HUES64 (cell line): ENCODE results near the gene RAB11FIP4.

Experiments
- H3K27ac ChIP-seq: 2 replicates; pipeline ENCODE4 v1.7.0; 2013; ENCODE audit warnings: low read depth, low read length, inconsistent platforms
- H3K27me3 ChIP-seq: 2 replicates; pipeline ENCODE4 v1.6.1; 2013; ENCODE audit warnings: mild to moderate bottlenecking, low read length; ENCODE audit not compliant: insufficient read depth
- H3K36me3 ChIP-seq: 2 replicates; pipeline ENCODE4 v1.6.1; 2013; ENCODE audit warnings: mild to moderate bottlenecking, low read length; ENCODE audit not compliant: insufficient read depth
- H3K4me1 ChIP-seq: 2 replicates; pipeline ENCODE4 v1.6.1; 2013; ENCODE audit warnings: mild to moderate bottlenecking, low read length, moderate library complexity; ENCODE audit not compliant: insufficient read depth
- H3K4me3 ChIP-seq: 2 replicates; pipeline ENCODE4 v1.5.1; 2013; ENCODE audit warnings: mild to moderate bottlenecking, low read length, moderate library complexity
- H3K9ac ChIP-seq: 2 replicates; pipeline ENCODE4 v1.6.1; 2013; ENCODE audit warnings: mild to moderate bottlenecking, low read depth, low read length
- H3K9me3 ChIP-seq: 2 replicates; pipeline ENCODE4 v1.6.1; 2013; ENCODE audit warnings: low read depth, low read length; ENCODE audit not compliant: insufficient read depth
- WGBS: fragments of 150-250, 120-280 bp; methylation state at CpG from one replicate; pipeline ENCODE4 v1.1.7; 2013; ENCODE audit warnings: missing lambda C conversion rate; 5-methylcytosine and 5-hydroxymethylcytosine counted together

RAB11FIP4 gene

DNA sequence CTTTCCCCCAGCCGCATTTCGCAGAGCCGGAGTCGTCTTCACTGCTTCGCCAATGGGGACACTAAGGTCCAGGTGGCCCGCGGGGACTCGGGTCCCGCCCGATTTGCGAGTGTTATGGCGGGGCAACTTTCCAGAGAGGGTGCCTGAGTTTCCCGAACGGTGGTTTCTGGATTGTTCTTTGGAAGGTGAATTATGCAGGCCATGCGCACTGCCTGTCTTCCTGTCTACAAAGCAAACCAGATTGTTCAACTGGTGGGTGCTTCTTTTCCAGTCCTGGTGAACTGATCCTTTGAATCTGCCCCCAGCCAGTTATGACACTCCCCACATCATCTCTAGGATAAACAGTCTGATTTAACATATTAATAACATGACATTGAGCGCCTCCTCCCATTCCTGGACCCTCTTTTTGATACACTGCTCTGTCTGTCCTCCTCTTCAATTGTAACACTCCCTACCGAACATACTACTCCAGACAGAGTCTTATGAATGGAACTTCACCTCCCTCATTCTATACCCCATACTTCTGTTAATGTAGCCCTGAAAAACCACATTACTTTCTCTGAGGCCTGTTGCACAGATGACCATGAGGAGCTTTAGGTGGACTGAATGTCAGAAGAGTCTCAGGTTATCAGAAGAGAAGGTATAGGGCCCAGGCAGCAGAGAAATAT, 159.0 kb downstream of the RAB11FIP4 start:
- Histone ChIP-seq H3K4me3 (peak overlapping the region; percentile 91), H3K9ac (peak overlapping the region; percentile 54), H3K4me1 (no peaks in the 10 kb centered on the region), H3K36me3 (no peaks in the 10 kb centered on the region), H3K9me3 (no peaks in the 10 kb centered on the region), H3K27me3 (peaks cover 43% of the 10 kb centered on the region), H3K27ac (no peak overlapping the region)
- WGBS = 20% methylated on average over 17 of the region's 17 CpGs

DNA sequence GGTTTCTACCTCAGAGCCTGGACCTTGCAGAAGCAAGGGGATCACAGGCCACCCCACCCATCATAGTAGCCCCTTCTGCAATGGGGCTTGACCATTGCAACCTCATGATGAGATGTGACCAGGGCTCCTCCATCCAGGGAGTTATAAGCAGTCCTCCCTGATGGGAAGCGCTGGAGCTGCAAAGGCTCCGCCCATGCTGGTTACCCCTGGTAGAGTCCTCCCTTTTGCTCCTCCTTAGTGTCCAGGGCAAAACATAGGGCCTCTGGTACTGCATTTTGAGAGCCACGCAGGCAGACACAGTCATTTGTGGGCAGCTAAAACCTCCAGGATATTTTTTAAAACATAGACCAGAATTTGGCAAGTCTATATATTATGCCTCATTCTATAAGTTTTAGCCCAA, 161.1 kb downstream of the RAB11FIP4 start:
- 87% methylated on average over 3 of the region's 3 CpGs for WGBS
- no peaks in the 10 kb centered on the region for H3K36me3 ChIP-seq
- no peak overlapping the region for H3K4me3 ChIP-seq
- H3K27ac ChIP-seq = no peak overlapping the region
- no peak overlapping the region for H3K9ac ChIP-seq
- peaks cover 63% of the 10 kb centered on the region for H3K27me3 ChIP-seq
- peaks cover 7% of the 10 kb centered on the region; the same call in 1 of the 2 replicates for H3K4me1 ChIP-seq
- H3K9me3 ChIP-seq = no peaks in the 10 kb centered on the region

DNA sequence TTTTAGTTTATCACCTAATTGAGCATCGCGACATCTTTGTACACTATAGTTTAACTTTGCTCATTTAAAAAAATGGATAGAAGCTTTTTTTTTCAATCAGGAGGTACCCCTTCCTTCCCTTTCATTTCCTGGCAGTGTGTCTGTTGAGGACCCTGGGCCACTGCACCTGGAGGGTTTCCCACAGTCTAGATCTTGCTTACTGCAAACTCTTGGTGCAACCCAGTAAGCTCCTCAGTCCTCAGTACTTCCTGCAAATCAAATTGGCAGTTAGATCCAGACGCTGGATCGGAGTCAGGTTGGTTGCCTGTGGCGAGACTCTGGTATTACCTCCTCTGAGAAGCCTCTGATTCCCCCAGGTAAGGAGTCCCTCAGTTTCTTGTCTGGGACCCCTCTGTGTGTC, 162.0 kb downstream of the RAB11FIP4 start:
- H3K36me3 ChIP-seq = no peaks in the 10 kb centered on the region
- peaks cover 10% of the 10 kb centered on the region; the same call in 1 of the 2 replicates for H3K4me1 ChIP-seq
- H3K9ac ChIP-seq = no peak overlapping the region
- peaks cover 72% of the 10 kb centered on the region for H3K27me3 ChIP-seq
- no peak overlapping the region for H3K27ac ChIP-seq
- H3K4me3 ChIP-seq = no peak overlapping the region
- 87% methylated on average over 5 of the region's 5 CpGs for WGBS
- no peaks in the 10 kb centered on the region for H3K9me3 ChIP-seq

GRCh38 chr17:31554930-31555329, 163.5 kb downstream of the RAB11FIP4 start:
- no peak overlapping the region for H3K9ac ChIP-seq
- H3K27ac ChIP-seq = no peak overlapping the region
- no peaks in the 10 kb centered on the region for H3K36me3 ChIP-seq
- peaks cover 82% of the 10 kb centered on the region for H3K27me3 ChIP-seq
- no peaks in the 10 kb centered on the region for H3K9me3 ChIP-seq
- H3K4me1 ChIP-seq = peaks cover 10% of the 10 kb centered on the region; the same call in 1 of the 2 replicates
- 73% methylated on average over 1 of the region's 1 CpG for WGBS
- no peak overlapping the region for H3K4me3 ChIP-seq

DNA sequence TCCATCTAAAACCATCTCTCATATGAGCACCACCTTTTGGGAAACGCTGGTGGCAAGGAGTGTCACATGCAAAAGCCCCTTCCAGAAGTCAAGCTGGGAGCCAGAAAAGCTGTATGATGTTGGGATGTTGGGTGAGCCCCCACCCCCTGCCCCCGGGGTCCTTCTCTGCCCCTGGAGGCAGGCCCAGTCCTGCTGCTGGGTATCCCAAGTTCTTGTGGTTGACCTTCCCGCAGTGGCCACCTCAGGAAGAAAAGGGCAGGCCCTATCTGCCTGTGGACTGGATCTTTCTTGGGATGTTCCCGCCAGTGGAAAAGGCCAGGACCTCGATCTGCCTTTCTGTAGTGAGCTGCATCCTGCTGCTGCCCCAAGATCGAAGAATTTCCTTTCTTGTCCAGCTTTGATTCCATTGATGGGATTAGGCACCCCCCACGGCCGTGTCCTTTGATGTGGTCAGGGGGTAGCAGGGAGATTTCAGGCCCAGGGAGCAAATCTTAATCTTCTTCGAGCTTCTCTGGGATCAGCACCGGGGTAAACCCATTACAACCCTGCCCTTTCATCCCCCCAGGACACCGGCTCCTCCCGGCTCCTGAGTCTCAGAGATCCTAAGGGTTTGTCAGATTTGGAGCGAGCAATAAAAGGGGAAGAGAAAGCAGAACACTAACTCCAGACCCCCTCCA, 165.6 kb downstream of the RAB11FIP4 start:
- H3K9ac ChIP-seq = no peak overlapping the region
- H3K4me3 ChIP-seq = no peak overlapping the region
- WGBS = 18% methylated on average over 12 of the region's 13 CpGs
- H3K4me1 ChIP-seq = peaks cover 28% of the 10 kb centered on the region
- H3K9me3 ChIP-seq = no peaks in the 10 kb centered on the region
- H3K27me3 ChIP-seq = peaks cover 90% of the 10 kb centered on the region
- H3K36me3 ChIP-seq = no peaks in the 10 kb centered on the region
- no peak overlapping the region for H3K27ac ChIP-seq

GRCh38 chr17:31558748-31559583, 167.5 kb downstream of the RAB11FIP4 start:
- Histone ChIP-seq H3K9ac (peak overlapping the region; percentile 67), H3K27me3 (peaks cover 74% of the 10 kb centered on the region), H3K36me3 (no peaks in the 10 kb centered on the region), H3K9me3 (no peaks in the 10 kb centered on the region), H3K4me3 (peak overlapping the region; percentile 68), H3K4me1 (peaks cover 34% of the 10 kb centered on the region), H3K27ac (no peak overlapping the region)
- 1% methylated on average over 111 of the region's 111 CpGs for WGBS

DNA sequence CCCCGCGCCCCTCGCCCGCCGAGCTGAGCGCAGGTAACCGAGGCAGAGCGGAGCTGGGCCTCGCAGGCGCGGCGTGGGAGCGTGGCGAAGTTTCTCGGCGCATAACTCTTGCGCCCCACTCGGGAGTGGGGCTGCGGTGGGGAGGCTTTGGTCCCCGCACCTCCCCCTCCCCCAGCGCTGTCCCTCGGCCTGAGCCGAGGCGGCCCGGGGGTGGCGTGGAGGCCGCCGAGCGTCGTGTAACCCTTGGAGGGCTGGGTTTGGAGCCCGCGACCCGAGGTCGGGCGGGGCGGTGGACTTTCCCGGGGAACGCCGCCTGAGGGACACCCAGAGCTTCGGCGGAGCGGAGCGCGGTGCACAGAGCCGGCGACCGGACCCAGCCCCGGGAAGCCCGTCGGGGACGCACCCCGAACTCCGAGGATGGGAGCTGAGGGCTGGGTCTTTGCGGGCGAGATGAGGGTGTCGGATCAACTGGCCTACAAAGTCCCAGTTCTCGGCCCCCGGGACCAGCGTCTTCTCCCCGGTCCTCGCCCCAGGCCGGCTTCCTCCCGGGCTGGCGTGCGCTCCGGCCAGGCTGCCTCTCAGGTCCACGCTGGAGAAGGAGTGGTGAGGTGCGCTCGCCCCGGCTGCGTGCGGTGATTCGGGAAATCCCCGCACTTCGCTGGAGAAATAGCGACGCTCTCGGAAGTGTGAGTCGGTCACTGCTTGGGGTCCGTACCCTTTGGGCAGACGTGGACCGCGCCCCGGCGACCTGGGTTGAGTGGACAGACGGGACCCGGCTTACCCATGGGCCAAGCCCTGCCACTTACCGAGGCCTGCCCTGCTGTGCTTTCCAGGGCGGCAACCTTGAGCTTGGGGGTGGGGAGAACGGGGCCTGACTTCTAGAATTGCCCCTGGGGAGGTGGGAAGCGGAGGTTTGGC, 168.4 kb downstream of the RAB11FIP4 start:
- H3K9me3 ChIP-seq = no peaks in the 10 kb centered on the region
- H3K4me3 ChIP-seq = peak overlapping the region; percentile 68
- H3K4me1 ChIP-seq = peaks cover 41% of the 10 kb centered on the region
- H3K27me3 ChIP-seq = peaks cover 65% of the 10 kb centered on the region
- WGBS = 2% methylated on average over 89 of the region's 91 CpGs
- H3K36me3 ChIP-seq = no peaks in the 10 kb centered on the region
- H3K27ac ChIP-seq = no peak overlapping the region
- H3K9ac ChIP-seq = peak overlapping the region; percentile 67

DNA sequence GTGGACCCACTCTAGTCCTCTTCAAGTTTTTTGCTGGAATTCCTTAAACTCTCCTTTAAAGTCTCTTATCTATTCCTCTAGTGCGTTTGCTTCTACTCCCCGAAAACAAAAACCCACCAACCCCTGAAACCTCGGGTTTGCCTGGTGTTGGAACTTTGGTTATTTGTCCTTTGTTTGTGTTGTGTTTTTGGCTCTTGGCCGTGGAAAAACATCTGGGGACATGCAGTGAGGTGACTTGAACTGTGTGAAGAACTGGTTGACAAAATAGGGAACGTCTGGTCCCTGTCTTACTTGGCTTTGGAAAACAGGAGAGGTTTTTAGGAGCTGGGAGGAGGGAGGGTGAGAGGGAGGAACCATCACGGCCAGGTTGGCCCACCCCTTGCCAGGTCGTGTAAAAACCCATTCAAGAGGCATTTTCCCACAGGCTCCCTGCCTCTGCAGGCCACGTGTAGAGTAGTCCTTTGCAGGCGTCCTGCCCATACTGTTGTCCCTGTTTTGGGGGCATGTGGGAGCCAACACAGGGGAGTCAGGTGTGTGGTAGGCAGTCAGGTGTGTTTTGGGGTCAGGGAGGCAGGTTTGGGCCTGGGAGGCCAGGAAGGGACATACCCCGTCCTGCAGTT, 169.3 kb downstream of the RAB11FIP4 start:
- no peak overlapping the region for H3K27ac ChIP-seq
- peak overlapping the region; percentile 68 for H3K4me3 ChIP-seq
- 27% methylated on average over 9 of the region's 10 CpGs for WGBS
- peaks cover 56% of the 10 kb centered on the region for H3K27me3 ChIP-seq
- H3K4me1 ChIP-seq = peaks cover 48% of the 10 kb centered on the region
- H3K36me3 ChIP-seq = no peaks in the 10 kb centered on the region
- no peaks in the 10 kb centered on the region for H3K9me3 ChIP-seq
- peak overlapping the region; percentile 67 for H3K9ac ChIP-seq

DNA sequence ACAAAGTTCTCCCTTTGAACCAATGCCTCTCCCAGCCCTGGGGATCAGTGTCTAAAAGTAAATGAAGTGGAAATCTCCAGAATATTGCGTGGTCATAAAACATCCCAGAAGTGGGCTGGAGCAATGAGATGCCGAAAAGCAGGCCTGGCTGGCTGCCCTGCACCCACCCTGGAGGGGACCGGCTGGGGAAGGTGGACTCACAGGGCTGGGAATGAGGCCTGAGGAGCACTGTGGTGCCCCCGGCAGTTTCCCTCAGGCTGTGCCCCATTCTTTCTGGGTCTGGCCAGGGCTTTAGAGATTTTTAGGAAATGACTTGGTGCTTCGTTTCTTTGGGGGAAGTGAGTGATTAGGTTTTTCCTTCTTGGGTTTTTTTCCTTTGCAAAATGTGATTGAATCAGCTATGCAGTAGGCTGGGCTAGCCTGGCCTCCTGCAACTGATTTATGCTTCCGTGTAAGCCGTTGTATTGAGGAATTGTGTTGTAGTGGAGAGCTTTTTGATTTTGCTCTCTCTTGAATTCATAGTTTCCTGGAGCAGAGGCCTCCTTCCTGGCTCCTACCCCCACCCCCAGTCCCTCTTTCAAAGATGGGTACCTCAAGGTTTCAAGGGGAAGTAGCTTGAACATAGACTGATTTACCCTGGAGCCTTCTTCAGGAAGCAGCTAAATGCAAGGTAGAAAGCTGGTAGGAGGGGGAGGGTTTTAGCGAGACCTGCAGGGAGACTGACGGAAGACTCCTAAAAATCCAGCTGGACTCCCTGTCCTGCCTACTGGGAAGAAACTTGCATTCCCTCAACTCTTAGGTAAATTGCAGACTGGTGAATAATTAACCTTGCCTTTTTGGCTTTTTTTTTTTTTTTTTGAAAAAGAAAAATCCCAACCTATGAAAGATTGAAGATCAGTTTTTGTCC, 170.2 kb downstream of the RAB11FIP4 start:
- Histone ChIP-seq H3K27ac (no peak overlapping the region), H3K4me3 (0 out of 2 replicates have a peak overlapping the region, but pooled peaks have one; percentile 6), H3K36me3 (no peaks in the 10 kb centered on the region), H3K9me3 (no peaks in the 10 kb centered on the region), H3K27me3 (peaks cover 47% of the 10 kb centered on the region), H3K4me1 (peaks cover 46% of the 10 kb centered on the region), H3K9ac (no peak overlapping the region)
- WGBS = 42% methylated on average over 9 of the region's 9 CpGs
